ENCODE data around the gene ARSG. TPM values are rescaled to one million over a fixed set of nuclear protein-coding genes. Genes with fewer than 3 reads are reported as not detected.

ARSG gene
- total and polyA plus RNA-seq, 2 of the 4 experiments (the other 2 are of a cell fraction): 2.9 to 3.0 TPM

- DNase-seq (no peak), ATAC-seq (ENCODE audit: low read depth) (no peak)
- no peak overlapping the region for H3K56ac ChIP-seq (ENCODE audit: extremely low read depth, insufficient read depth, low read length)
- no peaks in the 10 kb centered on the region for H3K9me3 ChIP-seq (ENCODE audit: control insufficient read depth, insufficient read depth, low read length)
- no peak overlapping the region for H2BK120ac ChIP-seq (ENCODE audit: low read depth, low read length)
- H3K4me3 ChIP-seq (ENCODE audit: insufficient read depth, low read depth, low read length): no peak overlapping the region
- H4K5ac ChIP-seq (ENCODE audit: low read depth, low read length): no peak overlapping the region
- H3K79me1 ChIP-seq (ENCODE audit: low read depth in 1 of 2, low read length in 2 of 2): peaks cover 0 to 16% of the 10 kb centered on the region in 2 experiments; a peak in 2 of 4 replicates
- H3K14ac ChIP-seq (replicated peaks; ENCODE audit: low read depth, low read length): no peak overlapping the region
- WGBS, 2 experiments (ENCODE audit: extremely low coverage in 2 of 2, insufficient read length in 1 of 2): no CpG with 5 or more reads among the region's 6 CpGs
- no peak overlapping the region for H3K23ac ChIP-seq (ENCODE audit: low read depth, low read length)
- no peak overlapping the region for H4K8ac ChIP-seq (ENCODE audit: low read depth in 2 of 2, low read length in 2 of 2)
- H3K4me1 ChIP-seq (ENCODE audit: control insufficient read depth, insufficient read depth, low read length): peaks cover 7% of the 10 kb centered on the region
- H2BK5ac ChIP-seq (ENCODE audit: low read depth, low read length, poor library complexity, severe bottlenecking): no peak overlapping the region
- no peak overlapping the region for H2AFZ ChIP-seq (replicated peaks; ENCODE audit: low read length, poor library complexity)
- dilution Hi-C loops (cut with HindIII; ENCODE audit: low sequenced_read_pairs, unreplicated experiment): no loop called here
- in situ Hi-C loops (cut with MboI; ENCODE audit: low sequenced_read_pairs): loop anchor here (10.0 kb wide), 1 partner anchor 171 kb away; no protein-coding TSS in a partner anchor
- H4K91ac ChIP-seq (ENCODE audit: insufficient read depth, low read depth, low read length): no peak overlapping the region
- H3K9ac ChIP-seq (ENCODE audit: low read depth, low read length): no peak overlapping the region
- H3K27ac ChIP-seq (ENCODE audit: insufficient read depth, low read length): no peak overlapping the region
- peaks cover 10% of the 10 kb centered on the region; the same call in 1 of the 2 replicates for H4K20me1 ChIP-seq (ENCODE audit: insufficient read depth, low read length)
- intact Hi-C loops (cut with micrococcal nuclease): loop anchor here (5.0 kb wide), 1 partner anchor 233 kb away; no protein-coding TSS in a partner anchor
- no peak overlapping the region for H2AK9ac ChIP-seq (replicated peaks; ENCODE audit: low read depth, low read length, poor library complexity)
- H3K4ac ChIP-seq (ENCODE audit: low read depth, low read length): no peak overlapping the region
- H2BK15ac ChIP-seq (ENCODE audit: low read depth, low read length): no peak overlapping the region
- H3K9me1 ChIP-seq (ENCODE audit: insufficient read depth, low read length): peaks cover 4% of the 10 kb centered on the region; the same call in 1 of the 2 replicates
- no peak overlapping the region for H3K18ac ChIP-seq (ENCODE audit: low read depth, low read length)
- no peaks in the 10 kb centered on the region for H3K27me3 ChIP-seq (ENCODE audit: control insufficient read depth, insufficient read depth, low read length)
- TF ChIP-seq NFE2L2 (IDR thresholded peaks at IDR 0.05; ENCODE audit: low read depth, low read length) (no peak), RFX5 (IDR thresholded peaks at IDR 0.05; ENCODE audit: low read depth, low read length) (no peak), BHLHE40 (IDR thresholded peaks at IDR 0.05; ENCODE audit: low read depth, low read length) (no peak), CTCF (conservative IDR thresholded peaks at IDR 0.05; ENCODE audit: low read depth, low read length) (no peak), CHD1 (IDR thresholded peaks at IDR 0.05; ENCODE audit: low read depth, low read length) (no peak), MXI1 (IDR thresholded peaks at IDR 0.05; ENCODE audit: borderline replicate concordance, low read depth, low read length) (no peak), RCOR1 (IDR thresholded peaks at IDR 0.05; ENCODE audit: insufficient replicate concordance, low read length) (no peak), SMC3 (IDR thresholded peaks at IDR 0.05; ENCODE audit: low read depth, low read length) (no peak), POLR2A (IDR thresholded peaks at IDR 0.05; ENCODE audit: low read depth, low read length) (no peak), CEBPB (IDR thresholded peaks at IDR 0.05; ENCODE audit: low read depth, low read length) (no peak), RAD21 (IDR thresholded peaks at IDR 0.05; ENCODE audit: low read length) (no peak)
- H2BK20ac ChIP-seq (ENCODE audit: low read depth, low read length): no peak overlapping the region
- no peak overlapping the region for H3K4me2 ChIP-seq (ENCODE audit: low read depth, low read length)
- ChIA-PET CTCF (interaction anchor here (0.7 to 1.7 kb wide), 4 partner anchors 9 to 37 kb away, joined by 3 to 9 read pairs (median 4); no protein-coding TSS in a partner anchor), POLR2A (ENCODE audit: unreplicated experiment) (no interaction called here)
- no TSS peak for BruUV-seq (replicated peaks)
- H2AK5ac ChIP-seq (ENCODE audit: low read depth, low read length): no peak overlapping the region
- H3K36me3 ChIP-seq (ENCODE audit: control insufficient read depth, insufficient read depth, low read length): peaks cover 54% of the 10 kb centered on the region
Measured at GRCh38 chr17:68435361-68435760, 144.1 kb downstream of the ARSG start.

Measured in IMR-90 (cell line).